Esophagus squamous epithelium (tissue), 5 donors: ENCODE data around the gene PTPRCAP. TPM values are rescaled to one million over a fixed set of nuclear protein-coding genes. Genes with fewer than 3 reads are reported as not detected.

Experiments
- DNase-seq: peaks from one replicate; lab custom pipeline; 2025; lab: John Stamatoyannopoulos, UW
- H3K27ac ChIP-seq, 4 donors: fragments of 200-600 bp; sonication (generic); one replicate each; pipeline ENCODE4 v1.5.1; 2016 to 2019; ENCODE audit warnings: mild to moderate bottlenecking in 1 of 4
- H3K27me3 ChIP-seq, 4 donors: fragments of 200-600 bp; sonication (generic); 1 replicate in 3 of 4; 2 replicates in 1 of 4; pipeline versions ENCODE4 v1.5.1 to v1.6.0; 2017 to 2021; ENCODE audit warnings: antibody characterized with exemption in 1 of 4
- H3K36me3 ChIP-seq, 3 donors: fragments of 200-600 bp; sonication (generic); one replicate each; pipeline ENCODE4 v1.5.1; 2016 to 2019
- H3K4me1 ChIP-seq, 3 donors: fragments of 200-600 bp; sonication (generic); one replicate each; pipeline ENCODE4 v1.5.1; 2017 to 2019
- H3K4me3 ChIP-seq, 4 donors: fragments of 200-600 bp; sonication (generic); 1 replicate in 3 of 4; 2 replicates in 1 of 4; pipeline ENCODE4 v1.5.1; 2016 to 2019; ENCODE audit warnings: mild to moderate bottlenecking in 2 of 4, moderate library complexity in 1 of 4
- H3K9me3 ChIP-seq, 3 donors: fragments of 200-600 bp; sonication (generic); one replicate each; pipeline ENCODE4 v1.5.1; 2016 to 2019
- POLR2A ChIP-seq, 4 donors: fragments of 450-650 bp; IDR thresholded peaks; one replicate each; pipeline ENCODE4 v1.6.1; 2017; ENCODE audit warnings: antibody characterized with exemption in 4 of 4, mild to moderate bottlenecking in 4 of 4, moderate library complexity in 3 of 4
- WGBS, 2 donors: methylation state at CpG; one replicate each; pipeline ENCODE4 v1.1.5; 2018; 5-methylcytosine and 5-hydroxymethylcytosine counted together
- intact Hi-C: fragments of 100-400 bp; cut with DNase I; formaldehyde crosslinking; loops from one replicate; pipeline ENCODE4 v1.15.0; 2022
- total RNA-seq, 4 donors: library from RNA; depleted of rRNA; stranded (reverse); fragments of >200 nt; gene quantifications; one replicate each; pipeline ENCODE4 v1.1.0, GENCODE V29; 2016
- TF ChIP-seq, protein P1 (sequence below), 6 experiments: fragments of 450-650 bp in 4 of 6; fragments of 200-600 bp in 2 of 6; sonication (generic) in 2 of 6; IDR thresholded peaks; one replicate each; pipeline ENCODE4 v1.5.1; 2016 to 2019; ENCODE audit warnings: antibody characterized with exemption in 6 of 6, mild to moderate bottlenecking in 4 of 6, moderate library complexity in 4 of 6
- donor health status: DM: yes; HTN: yes; CAD: no.

The PTPRCAP gene
- total RNA-seq, 4 donors from 2014 or later = 5.9 to 14.1 (median 6.8) TPM

DNA sequence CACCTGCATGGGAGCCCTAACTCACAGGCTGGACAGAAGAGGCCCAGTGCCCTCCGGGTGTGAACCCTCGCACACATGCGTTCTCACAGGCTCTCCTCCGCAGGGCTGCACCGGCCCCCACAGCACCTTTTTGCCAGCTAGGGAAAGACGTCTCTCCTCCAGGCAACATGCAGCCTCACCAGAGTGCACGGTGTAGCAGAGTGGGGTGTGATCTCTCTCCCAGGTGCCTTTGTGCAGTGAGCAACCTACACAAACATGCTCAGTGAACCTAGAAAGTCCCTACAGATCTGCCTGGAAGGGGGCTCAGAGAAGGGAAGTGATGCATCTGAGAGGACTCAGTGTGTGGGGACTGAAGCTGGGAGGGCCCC lies 25.7 kb downstream of the PTPRCAP start:
- peaks cover 0 to 70% (median 0%) of the 10 kb centered on the region in 4 donors for H3K27me3 ChIP-seq
- no peaks in the 10 kb centered on the region for H3K9me3 ChIP-seq
- H3K4me3 ChIP-seq = no peak overlapping the region
- intact Hi-C loops = no loop called here
- peaks cover 17 to 62% (median 19%) of the 10 kb centered on the region in 3 donors for H3K4me1 ChIP-seq
- DNase-seq = no peak
- 67 to 76% methylated on average over 5 to 6 of the region's 7 CpGs for WGBS, 2 donors
- H3K27ac ChIP-seq = no peak overlapping the region
- no peaks in the 10 kb centered on the region for H3K36me3 ChIP-seq
- TF ChIP-seq, protein P1, sequence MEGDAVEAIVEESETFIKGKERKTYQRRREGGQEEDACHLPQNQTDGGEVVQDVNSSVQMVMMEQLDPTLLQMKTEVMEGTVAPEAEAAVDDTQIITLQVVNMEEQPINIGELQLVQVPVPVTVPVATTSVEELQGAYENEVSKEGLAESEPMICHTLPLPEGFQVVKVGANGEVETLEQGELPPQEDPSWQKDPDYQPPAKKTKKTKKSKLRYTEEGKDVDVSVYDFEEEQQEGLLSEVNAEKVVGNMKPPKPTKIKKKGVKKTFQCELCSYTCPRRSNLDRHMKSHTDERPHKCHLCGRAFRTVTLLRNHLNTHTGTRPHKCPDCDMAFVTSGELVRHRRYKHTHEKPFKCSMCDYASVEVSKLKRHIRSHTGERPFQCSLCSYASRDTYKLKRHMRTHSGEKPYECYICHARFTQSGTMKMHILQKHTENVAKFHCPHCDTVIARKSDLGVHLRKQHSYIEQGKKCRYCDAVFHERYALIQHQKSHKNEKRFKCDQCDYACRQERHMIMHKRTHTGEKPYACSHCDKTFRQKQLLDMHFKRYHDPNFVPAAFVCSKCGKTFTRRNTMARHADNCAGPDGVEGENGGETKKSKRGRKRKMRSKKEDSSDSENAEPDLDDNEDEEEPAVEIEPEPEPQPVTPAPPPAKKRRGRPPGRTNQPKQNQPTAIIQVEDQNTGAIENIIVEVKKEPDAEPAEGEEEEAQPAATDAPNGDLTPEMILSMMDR (IDR thresholded peaks at IDR 0.05) = no peak
- no peak for TF ChIP-seq POLR2A (IDR thresholded peaks at IDR 0.05)

DNA sequence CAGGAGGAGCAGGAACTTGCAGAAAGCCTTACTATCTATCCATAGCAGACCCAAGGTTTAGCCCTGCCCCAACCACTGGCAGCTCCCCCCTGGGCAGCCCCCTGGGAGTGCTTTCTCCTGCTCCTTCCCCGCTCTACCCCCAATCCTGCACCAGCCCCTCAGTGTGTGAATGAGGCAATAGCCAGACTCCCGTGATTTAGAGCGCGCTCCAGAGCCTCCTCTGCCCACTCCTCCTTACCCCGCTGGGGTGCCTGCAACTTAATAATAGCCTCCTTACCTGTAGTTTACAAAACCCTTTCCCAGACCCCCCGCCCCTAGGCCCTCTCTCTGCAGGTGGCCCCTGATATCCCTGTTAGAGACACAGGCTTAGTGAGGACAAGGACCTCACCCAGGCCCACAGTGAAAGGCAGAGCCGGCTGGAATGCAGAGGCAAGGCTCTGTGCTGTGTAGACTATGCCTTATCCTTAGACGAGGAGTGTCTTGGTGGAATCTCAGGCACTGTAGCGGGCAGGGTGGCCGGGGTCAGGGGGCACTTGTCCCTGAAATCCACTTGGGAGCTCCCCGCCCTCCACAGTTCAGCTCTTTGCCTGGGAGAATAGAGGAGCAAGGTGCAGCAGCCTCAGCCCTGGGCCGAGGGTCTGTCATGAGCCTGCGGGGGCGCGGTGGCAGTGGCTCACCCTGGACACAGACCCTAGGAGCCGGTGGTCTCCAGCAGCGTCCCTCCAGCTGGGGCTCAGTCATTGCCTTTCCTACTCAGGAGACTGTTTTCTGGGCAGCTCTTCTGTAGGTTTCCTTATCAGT lies 26.3 kb downstream of the PTPRCAP start:
- WGBS, 2 donors = 83 to 88% methylated on average over 5 to 12 of the region's 17 CpGs
- Histone ChIP-seq H3K27ac (no peak overlapping the region), H3K27me3 (peaks cover 0 to 75% (median 0%) of the 10 kb centered on the region in 4 donors), H3K4me1 (peaks cover 12 to 62% (median 13%) of the 10 kb centered on the region in 3 donors), H3K36me3 (no peaks in the 10 kb centered on the region), H3K4me3 (no peak overlapping the region), H3K9me3 (no peaks in the 10 kb centered on the region)
- TF ChIP-seq, protein P1 (IDR thresholded peaks at IDR 0.05) = no peak
- no peak for TF ChIP-seq POLR2A (IDR thresholded peaks at IDR 0.05)
- DNase-seq = no peak
- intact Hi-C loops = no loop called here

DNA sequence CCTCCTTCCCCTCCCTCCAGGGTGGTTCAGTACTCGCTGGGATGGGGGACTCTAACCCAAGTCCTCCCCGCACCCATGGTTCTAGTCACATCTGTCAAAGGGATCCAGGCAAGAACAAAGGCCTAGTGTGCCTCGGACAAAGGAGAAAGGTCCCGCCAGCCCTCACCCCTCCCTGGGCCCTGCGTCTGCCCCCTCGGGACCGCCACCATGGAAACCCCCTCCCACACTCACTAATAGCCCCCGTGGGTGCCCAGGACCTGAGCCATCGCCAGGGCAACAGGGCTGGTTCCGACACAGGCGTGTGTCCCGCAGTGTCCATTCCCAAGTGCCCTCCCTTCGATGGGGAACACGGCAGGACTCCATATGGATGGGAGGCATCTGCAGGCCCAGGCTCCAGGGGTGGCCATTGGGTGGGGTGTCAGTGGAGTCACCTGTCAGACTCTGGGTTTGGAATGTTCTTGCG lies 27.1 kb downstream of the PTPRCAP start:
- Histone ChIP-seq H3K9me3 (no peaks in the 10 kb centered on the region), H3K36me3 (no peaks in the 10 kb centered on the region), H3K27ac (no peak overlapping the region), H3K4me3 (no peak overlapping the region), H3K27me3 (peaks cover 0 to 83% (median 0%) of the 10 kb centered on the region in 4 donors), H3K4me1 (peaks cover 5 to 58% (median 7%) of the 10 kb centered on the region in 3 donors)
- no peak for DNase-seq
- TF ChIP-seq POLR2A (IDR thresholded peaks at IDR 0.05) = no peak
- TF ChIP-seq, protein P1 (IDR thresholded peaks at IDR 0.05) = no peak
- 64% methylated on average over 7 of the region's 15 CpGs; no CpG with 5 or more reads in 1 of the 2 donors for WGBS, 2 donors
- intact Hi-C loops = no loop called here

DNA sequence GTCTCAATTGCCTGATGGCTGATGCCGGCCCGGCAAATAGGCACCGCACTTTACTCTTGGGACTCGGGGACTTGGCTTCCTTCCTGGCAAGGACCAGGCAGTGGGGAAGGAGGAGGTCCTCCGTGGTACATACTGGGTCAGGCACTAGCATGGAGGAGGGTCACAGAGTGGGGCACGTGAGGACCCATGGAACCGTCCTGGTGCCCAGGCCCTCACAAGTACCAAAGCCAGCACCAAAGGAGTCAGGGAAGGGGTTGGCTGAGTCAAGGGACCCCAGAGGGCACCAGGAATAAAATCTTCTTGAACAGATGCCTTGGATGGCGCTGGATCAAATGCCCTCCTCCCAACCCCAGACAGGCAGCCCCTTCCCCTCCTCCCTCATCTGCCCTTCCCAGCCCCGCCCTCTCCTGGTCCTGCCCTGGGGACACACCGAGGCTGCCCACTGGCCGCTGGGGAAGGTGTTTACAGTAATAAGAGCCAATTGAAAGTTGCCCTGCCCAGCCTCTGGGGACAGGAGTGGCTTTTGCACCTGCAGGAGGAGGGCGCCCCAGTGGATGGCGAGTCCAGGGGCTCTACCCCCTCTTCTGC lies 27.6 kb downstream of the PTPRCAP start:
- Histone ChIP-seq H3K27ac (peak overlapping the region in 2 of 4 donors; percentile 45 to 65), H3K4me1 (peaks cover 0 to 55% (median 2%) of the 10 kb centered on the region in 3 donors), H3K4me3 (peak overlapping the region in 3 of 4 donors; percentile 13 to 48 (median 13)), H3K27me3 (peaks cover 0 to 82% (median 0%) of the 10 kb centered on the region in 4 donors), H3K9me3 (no peaks in the 10 kb centered on the region), H3K36me3 (no peaks in the 10 kb centered on the region)
- TF ChIP-seq, protein P1 (IDR thresholded peaks at IDR 0.05) = no peak
- peak in 1 of 4 donors; percentile 31 for TF ChIP-seq POLR2A (IDR thresholded peaks at IDR 0.05)
- 10 to 19% methylated on average over 2 to 9 of the region's 13 CpGs for WGBS, 2 donors
- intact Hi-C loops = no loop called here
- DNase-seq = no peak

DNA sequence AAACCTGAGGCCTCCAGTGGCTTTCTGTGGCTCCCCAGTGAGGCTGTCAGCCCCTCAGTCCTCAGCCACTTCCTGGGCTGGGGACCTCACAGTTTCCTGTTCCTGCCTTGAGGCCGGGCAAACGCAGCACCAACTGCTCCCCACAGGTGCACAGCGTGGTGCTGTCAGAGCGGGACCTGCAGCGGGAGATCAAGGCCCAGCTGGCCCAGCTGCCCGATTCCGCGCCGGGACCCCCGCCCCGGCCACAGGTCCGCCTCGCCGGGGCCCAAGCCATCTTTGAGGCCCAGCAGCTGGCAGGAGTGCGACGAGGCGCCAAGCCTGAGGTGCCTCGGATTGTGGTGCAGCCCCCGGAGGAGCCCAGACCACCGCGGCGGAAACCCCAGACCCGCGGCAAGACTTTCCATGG lies 28.2 kb downstream of the PTPRCAP start:
- DNase-seq = no peak
- H3K27me3 ChIP-seq = peaks cover 0 to 84% (median 0%) of the 10 kb centered on the region in 4 donors

More for the DNA sequence above, 28.2 kb downstream of the PTPRCAP start:
- no peaks in the 10 kb centered on the region for H3K36me3 ChIP-seq
- H3K9me3 ChIP-seq = no peaks in the 10 kb centered on the region
- peaks cover 0 to 52% (median 0%) of the 10 kb centered on the region in 3 donors for H3K4me1 ChIP-seq
- intact Hi-C loops = no loop called here
- H3K27ac ChIP-seq = peak overlapping the region in 2 of 4 donors; percentile 45 to 65
- WGBS, 2 donors = 40 to 100% methylated on average over 1 to 2 of the region's 24 CpGs
- H3K4me3 ChIP-seq = peak overlapping the region in 3 of 4 donors; percentile 13 to 48 (median 13)
- peak in 1 of 4 donors; percentile 40 for TF ChIP-seq POLR2A (IDR thresholded peaks at IDR 0.05)
- TF ChIP-seq, protein P1 (IDR thresholded peaks at IDR 0.05) = no peak
